Measurements from ENCODE around the gene ZDHHC24.
"Not testable (repeated sequence)": the region's sequence is repeated elsewhere in the genome, so short reads cannot be mapped to it uniquely, and the experiment has no call there.

Gene ZDHHC24

GRCh38 chr11:66550887-66551286, 5.0 kb upstream of the ZDHHC24 start:
- H3K9ac ChIP-seq (ENCODE audit: low read length): no peak overlapping the region
- H3K36me3 ChIP-seq (ENCODE audit: control insufficient read depth, low read depth, low read length): peaks cover 17% of the 10 kb centered on the region
- no peak overlapping the region for H3K4me3 ChIP-seq (ENCODE audit: low read length)
- peaks cover 9% of the 10 kb centered on the region for H3K4me1 ChIP-seq (ENCODE audit: control insufficient read depth, low read depth, low read length)
- H3K27ac ChIP-seq (ENCODE audit: low read length): no peak overlapping the region
- H3K27me3 ChIP-seq (ENCODE audit: control insufficient read depth, insufficient read depth, low read length): no peaks in the 10 kb centered on the region
- no peaks in the 10 kb centered on the region for H3K9me3 ChIP-seq (ENCODE audit: control insufficient read depth, low read depth, low read length)

- Histone ChIP-seq H3K4me1 (ENCODE audit: control insufficient read depth, low read depth, low read length) (peaks cover 9% of the 10 kb centered on the region), H3K27me3 (ENCODE audit: control insufficient read depth, insufficient read depth, low read length) (no peaks in the 10 kb centered on the region), H3K27ac (ENCODE audit: low read length) (no peak overlapping the region), H3K4me3 (ENCODE audit: low read length) (no peak overlapping the region), H3K36me3 (ENCODE audit: control insufficient read depth, low read depth, low read length) (peaks cover 8% of the 10 kb centered on the region), H3K9ac (ENCODE audit: low read length) (no peak overlapping the region), H3K9me3 (ENCODE audit: control insufficient read depth, low read depth, low read length) (no peaks in the 10 kb centered on the region)
Observed at GRCh38 chr11:66549696-66550095, 3.8 kb upstream of the ZDHHC24 start.

- peaks cover 11% of the 10 kb centered on the region for H3K4me1 ChIP-seq (ENCODE audit: control insufficient read depth, low read depth, low read length)
- no peak overlapping the region for H3K4me3 ChIP-seq (ENCODE audit: low read length)
- H3K9me3 ChIP-seq (ENCODE audit: control insufficient read depth, low read depth, low read length): no peaks in the 10 kb centered on the region
- no peak overlapping the region for H3K9ac ChIP-seq (ENCODE audit: low read length)
- peaks cover 5% of the 10 kb centered on the region for H3K36me3 ChIP-seq (ENCODE audit: control insufficient read depth, low read depth, low read length)
- H3K27ac ChIP-seq (ENCODE audit: low read length): no peak overlapping the region
- H3K27me3 ChIP-seq (ENCODE audit: control insufficient read depth, insufficient read depth, low read length): no peaks in the 10 kb centered on the region
Observed at GRCh38 chr11:66548774-66549630, 3.2 kb upstream of the ZDHHC24 start.

GRCh38 chr11:66548041-66548440, 2.2 kb upstream of the ZDHHC24 start:
- Histone ChIP-seq H3K4me3 (ENCODE audit: low read length) (peak overlapping the region; percentile 74), H3K4me1 (ENCODE audit: control insufficient read depth, low read depth, low read length) (peaks cover 16% of the 10 kb centered on the region), H3K9ac (ENCODE audit: low read length) (no peak overlapping the region), H3K36me3 (ENCODE audit: control insufficient read depth, low read depth, low read length) (peaks cover 5% of the 10 kb centered on the region), H3K9me3 (ENCODE audit: control insufficient read depth, low read depth, low read length) (no peaks in the 10 kb centered on the region), H3K27me3 (ENCODE audit: control insufficient read depth, insufficient read depth, low read length) (no peaks in the 10 kb centered on the region), H3K27ac (ENCODE audit: low read length) (no peak overlapping the region)

- Histone ChIP-seq H3K36me3 (ENCODE audit: control insufficient read depth, low read depth, low read length) (peaks cover 5% of the 10 kb centered on the region), H3K27ac (ENCODE audit: low read length) (no peak overlapping the region), H3K4me1 (ENCODE audit: control insufficient read depth, low read depth, low read length) (peaks cover 17% of the 10 kb centered on the region), H3K9ac (ENCODE audit: low read length) (no peak overlapping the region), H3K9me3 (ENCODE audit: control insufficient read depth, low read depth, low read length) (no peaks in the 10 kb centered on the region), H3K27me3 (ENCODE audit: control insufficient read depth, insufficient read depth, low read length) (no peaks in the 10 kb centered on the region), H3K4me3 (ENCODE audit: low read length) (peak overlapping the region; percentile 74)
Observed at GRCh38 chr11:66547662-66548009, 1.8 kb upstream of the ZDHHC24 start.

GRCh38 chr11:66546966-66547661, 1.3 kb upstream of the ZDHHC24 start:
- Histone ChIP-seq H3K27me3 (ENCODE audit: control insufficient read depth, insufficient read depth, low read length) (no peaks in the 10 kb centered on the region), H3K36me3 (ENCODE audit: control insufficient read depth, low read depth, low read length) (peaks cover 5% of the 10 kb centered on the region), H3K4me1 (ENCODE audit: control insufficient read depth, low read depth, low read length) (peaks cover 17% of the 10 kb centered on the region), H3K9me3 (ENCODE audit: control insufficient read depth, low read depth, low read length) (no peaks in the 10 kb centered on the region), H3K9ac (ENCODE audit: low read length) (peak overlapping the region; percentile 51), H3K27ac (ENCODE audit: low read length) (no peak overlapping the region), H3K4me3 (ENCODE audit: low read length) (peak overlapping the region; percentile 74)

- Histone ChIP-seq H3K36me3 (ENCODE audit: control insufficient read depth, low read depth, low read length) (peaks cover 3% of the 10 kb centered on the region), H3K27me3 (ENCODE audit: control insufficient read depth, insufficient read depth, low read length) (no peaks in the 10 kb centered on the region), H3K27ac (ENCODE audit: low read length) (no peak within 1 kb of the TSS), H3K4me3 (ENCODE audit: low read length) (peak within 1 kb of the TSS; percentile 74), H3K9ac (ENCODE audit: low read length) (peak within 1 kb of the TSS; percentile 62), H3K4me1 (ENCODE audit: control insufficient read depth, low read depth, low read length) (peaks cover 17% of the 10 kb centered on the region), H3K9me3 (ENCODE audit: control insufficient read depth, low read depth, low read length) (no peaks in the 10 kb centered on the region)
Observed at GRCh38 chr11:66546368-66546965, 619 bp upstream of the ZDHHC24 start, which contains the start of gene ACTN3. TSS of gene ACTN3 (plus strand) at chr11:66546903. CDS start at chr11:66546938, 35 bp downstream.

- H3K27ac ChIP-seq (ENCODE audit: low read length); H3K9me3 ChIP-seq (ENCODE audit: control insufficient read depth, low read depth, low read length); H3K27me3 ChIP-seq (ENCODE audit: control insufficient read depth, insufficient read depth, low read length); H3K36me3 ChIP-seq (ENCODE audit: control insufficient read depth, low read depth, low read length); H3K9ac ChIP-seq (ENCODE audit: low read length): not testable (repeated sequence)
- Histone ChIP-seq H3K4me1 (ENCODE audit: control insufficient read depth, low read depth, low read length) (peaks cover 17% of the 10 kb centered on the region), H3K4me3 (ENCODE audit: low read length) (peak overlapping the region; percentile 74)
Observed at GRCh38 chr11:66544952-66545351, 896 bp downstream of the ZDHHC24 start.

- H3K4me1 ChIP-seq (ENCODE audit: control insufficient read depth, low read depth, low read length): peaks cover 22% of the 10 kb centered on the region
- H3K27ac ChIP-seq (ENCODE audit: low read length): no peak overlapping the region
- no peaks in the 10 kb centered on the region for H3K36me3 ChIP-seq (ENCODE audit: control insufficient read depth, low read depth, low read length)
- no peak overlapping the region for H3K4me3 ChIP-seq (ENCODE audit: low read length)
- H3K9me3 ChIP-seq (ENCODE audit: control insufficient read depth, low read depth, low read length): no peaks in the 10 kb centered on the region
- H3K27me3 ChIP-seq (ENCODE audit: control insufficient read depth, insufficient read depth, low read length): no peaks in the 10 kb centered on the region
- no peak overlapping the region for H3K9ac ChIP-seq (ENCODE audit: low read length)
Observed at GRCh38 chr11:66543263-66544107, 2.4 kb downstream of the ZDHHC24 start.

- Histone ChIP-seq H3K4me1 (ENCODE audit: control insufficient read depth, low read depth, low read length) (peaks cover 14% of the 10 kb centered on the region), H3K4me3 (ENCODE audit: low read length) (no peak overlapping the region), H3K9me3 (ENCODE audit: control insufficient read depth, low read depth, low read length) (no peaks in the 10 kb centered on the region), H3K9ac (ENCODE audit: low read length) (no peak overlapping the region), H3K27ac (ENCODE audit: low read length) (no peak overlapping the region), H3K36me3 (ENCODE audit: control insufficient read depth, low read depth, low read length) (no peaks in the 10 kb centered on the region), H3K27me3 (ENCODE audit: control insufficient read depth, insufficient read depth, low read length) (no peaks in the 10 kb centered on the region)
Observed at GRCh38 chr11:66542362-66542761, 3.5 kb downstream of the ZDHHC24 start.

- Histone ChIP-seq H3K27ac (ENCODE audit: low read length) (no peak overlapping the region), H3K36me3 (ENCODE audit: control insufficient read depth, low read depth, low read length) (no peaks in the 10 kb centered on the region), H3K27me3 (ENCODE audit: control insufficient read depth, insufficient read depth, low read length) (no peaks in the 10 kb centered on the region), H3K4me3 (ENCODE audit: low read length) (no peak overlapping the region), H3K9ac (ENCODE audit: low read length) (no peak overlapping the region), H3K9me3 (ENCODE audit: control insufficient read depth, low read depth, low read length) (no peaks in the 10 kb centered on the region), H3K4me1 (ENCODE audit: control insufficient read depth, low read depth, low read length) (peaks cover 14% of the 10 kb centered on the region)
Observed at GRCh38 chr11:66541892-66542291, 4.0 kb downstream of the ZDHHC24 start.
